ENCODE results near the gene EPB41L4A. TPM values are rescaled to one million over a fixed set of nuclear protein-coding genes. Genes with fewer than 3 reads are reported as not detected.

Gene EPB41L4A
- polyA plus RNA-seq, 1 donor from 2014 or later = 7.4 TPM

GRCh38 chr5:112248623-112249022, 170.5 kb downstream of the EPB41L4A start:
- no peak overlapping the region for H3K9ac ChIP-seq (ENCODE audit: low read length)
- H3K9me2 ChIP-seq (ENCODE audit: insufficient read depth, low read length) = no peaks in the 10 kb centered on the region
- no peaks in the 10 kb centered on the region for H4K20me1 ChIP-seq (ENCODE audit: insufficient read depth)
- no peaks in the 10 kb centered on the region for H3F3A ChIP-seq (ENCODE audit: insufficient read depth, low read length, poor library complexity, severe bottlenecking)
- H2AFZ ChIP-seq (ENCODE audit: low read depth, low read length) = no peak overlapping the region
- no peaks in the 10 kb centered on the region for H3K27me3 ChIP-seq (ENCODE audit: insufficient read depth, low read depth, low read length)
- TF ChIP-seq MXI1 (conservative IDR thresholded peaks at IDR 0.05; ENCODE audit: poor library complexity, severe bottlenecking) (no peak), TAF1 (IDR thresholded peaks at IDR 0.05; ENCODE audit: low read depth) (no peak), REST (IDR thresholded peaks at IDR 0.05; ENCODE audit: borderline replicate concordance) (no peak), EZH2 (IDR thresholded peaks at IDR 0.05; ENCODE audit: borderline replicate concordance, insufficient read depth, low read length, poor library complexity, severe bottlenecking) (no peak), RAD21 (conservative IDR thresholded peaks at IDR 0.05) (no peak), POLR2AphosphoS5 (IDR thresholded peaks at IDR 0.05) (no peak), EP300 (conservative IDR thresholded peaks at IDR 0.05; ENCODE audit: poor library complexity, severe bottlenecking) (no peak), SMC3 (conservative IDR thresholded peaks at IDR 0.05; ENCODE audit: poor library complexity) (no peak), CTCF (IDR thresholded peaks at IDR 0.05; ENCODE audit: poor library complexity, severe bottlenecking) (no peak)
- no peaks in the 10 kb centered on the region for H3K79me2 ChIP-seq (replicated peaks; ENCODE audit: insufficient read depth, low read length)
- no peaks in the 10 kb centered on the region for H3K9me3 ChIP-seq (ENCODE audit: low read length)
- no peak overlapping the region for H3K27ac ChIP-seq (ENCODE audit: low read length)
- no peak overlapping the region for H3K4me2 ChIP-seq (ENCODE audit: low read length)
- H3K4me3 ChIP-seq (ENCODE audit: low read length) = no peak overlapping the region
- H3K36me3 ChIP-seq (ENCODE audit: insufficient read depth, low read length) = no peaks in the 10 kb centered on the region

GRCh38 chr5:112247960-112248359, 171.1 kb downstream of the EPB41L4A start:
- Histone ChIP-seq H3K9ac (ENCODE audit: low read length) (no peak overlapping the region), H4K20me1 (ENCODE audit: insufficient read depth) (no peaks in the 10 kb centered on the region), H3K27me3 (ENCODE audit: insufficient read depth, low read depth, low read length) (no peaks in the 10 kb centered on the region), H3K27ac (ENCODE audit: low read length) (no peak overlapping the region), H3K9me2 (ENCODE audit: insufficient read depth, low read length) (no peaks in the 10 kb centered on the region), H3K9me3 (ENCODE audit: low read length) (no peaks in the 10 kb centered on the region), H3K4me3 (ENCODE audit: low read length) (no peak overlapping the region), H3K79me2 (replicated peaks; ENCODE audit: insufficient read depth, low read length) (no peaks in the 10 kb centered on the region), H2AFZ (ENCODE audit: low read depth, low read length) (no peak overlapping the region), H3K36me3 (ENCODE audit: insufficient read depth, low read length) (no peaks in the 10 kb centered on the region), H3K4me2 (ENCODE audit: low read length) (no peak overlapping the region), H3F3A (ENCODE audit: insufficient read depth, low read length, poor library complexity, severe bottlenecking) (no peaks in the 10 kb centered on the region)
- TF ChIP-seq MXI1 (conservative IDR thresholded peaks at IDR 0.05; ENCODE audit: poor library complexity, severe bottlenecking) (no peak), REST (IDR thresholded peaks at IDR 0.05; ENCODE audit: borderline replicate concordance) (no peak), SMC3 (conservative IDR thresholded peaks at IDR 0.05; ENCODE audit: poor library complexity) (no peak), TAF1 (IDR thresholded peaks at IDR 0.05; ENCODE audit: low read depth) (no peak), EP300 (conservative IDR thresholded peaks at IDR 0.05; ENCODE audit: poor library complexity, severe bottlenecking) (no peak), CTCF (IDR thresholded peaks at IDR 0.05; ENCODE audit: poor library complexity, severe bottlenecking) (no peak), RAD21 (conservative IDR thresholded peaks at IDR 0.05) (no peak), EZH2 (IDR thresholded peaks at IDR 0.05; ENCODE audit: borderline replicate concordance, insufficient read depth, low read length, poor library complexity, severe bottlenecking) (no peak), POLR2AphosphoS5 (IDR thresholded peaks at IDR 0.05) (no peak)

Data from neural cell (in vitro differentiated cells).